GM21515 (cell line): ENCODE measurements around the gene CAMSAP2.
"Not testable (repeated sequence)": the region's sequence is repeated elsewhere in the genome, so short reads cannot be mapped to it uniquely, and the experiment has no call there.

Experiments
- ATAC-seq: cut with Tn5 transposase; IDR thresholded peaks from one replicate; pipeline ENCODE4 v1.9.1; 2021; ENCODE audit not compliant: unreplicated experiment

CAMSAP2 gene

DNA sequence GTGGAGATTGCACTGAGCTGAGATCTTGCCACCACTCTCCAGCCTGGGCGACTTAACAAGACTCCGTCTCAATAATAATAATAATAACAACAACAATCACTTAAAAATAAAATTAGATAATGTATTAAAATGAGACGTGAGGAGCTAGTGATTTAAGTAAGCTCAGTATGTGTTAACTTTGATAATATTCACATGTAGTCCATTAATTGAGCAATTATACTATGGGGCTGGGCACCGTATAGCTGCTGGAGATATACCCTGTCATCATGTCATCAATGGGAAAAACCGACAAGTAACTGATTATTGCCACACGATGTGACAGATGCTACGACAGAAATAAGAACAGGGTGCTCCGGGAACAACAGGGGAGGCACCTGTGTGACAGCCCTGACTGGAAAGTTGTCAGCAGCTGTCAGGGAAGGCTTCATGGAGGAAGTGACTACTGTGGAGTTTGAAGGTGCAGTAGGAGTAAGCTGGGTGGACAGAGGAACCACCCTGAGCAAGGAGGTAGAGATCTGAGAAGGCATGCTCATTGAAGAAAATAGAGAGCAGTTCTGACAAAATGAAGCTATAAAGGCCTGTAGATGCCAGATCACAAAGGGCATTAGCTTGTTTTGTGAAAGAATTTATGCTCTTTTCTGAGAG is 924 bp upstream of the CAMSAP2 start:
- ATAC-seq = no peak

GRCh38 chr1:200738949-200739651 is 407 bp downstream of the CAMSAP2 start:
- ATAC-seq = peak; percentile 56

DNA sequence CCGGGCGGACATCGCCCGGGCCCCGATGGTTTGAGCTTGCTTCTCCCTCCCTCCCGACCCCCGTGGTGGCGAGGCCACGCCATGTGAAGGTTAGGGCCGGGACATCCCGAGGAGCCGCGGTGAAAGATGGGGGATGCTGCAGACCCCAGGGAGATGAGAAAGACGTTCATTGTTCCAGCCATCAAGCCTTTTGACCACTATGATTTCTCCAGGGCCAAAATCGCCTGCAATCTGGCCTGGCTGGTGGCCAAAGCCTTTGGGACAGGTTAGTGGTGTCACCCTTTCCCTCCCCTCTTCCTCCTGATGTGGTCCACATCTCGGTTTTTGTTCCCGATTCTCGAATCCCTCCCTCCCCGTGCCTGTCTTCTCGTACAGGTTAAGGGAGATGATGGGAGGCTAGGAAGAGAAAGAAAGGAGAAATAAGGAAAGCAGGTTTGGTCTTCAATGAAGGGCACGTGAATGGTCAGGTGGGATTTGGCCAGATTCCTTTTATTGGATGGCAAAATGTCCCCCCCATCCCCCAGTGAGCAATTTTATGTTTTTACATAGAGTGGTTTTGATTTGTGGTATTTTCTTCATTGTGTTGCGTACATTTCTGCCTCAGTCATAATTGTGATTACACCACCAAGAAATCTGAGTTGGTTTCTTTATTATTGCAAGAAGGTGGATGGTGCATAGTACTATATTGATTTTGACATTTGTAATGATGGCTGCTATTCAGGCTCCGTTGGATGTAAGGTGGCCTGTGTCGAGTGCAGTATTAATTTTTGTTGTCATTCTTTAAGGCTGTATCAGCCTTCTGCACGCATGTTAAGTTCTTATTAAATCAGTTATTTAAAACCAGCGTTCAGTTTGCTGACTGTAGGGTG is 1.2 kb downstream of the CAMSAP2 start:
- peak; percentile 6 for ATAC-seq

GRCh38 chr1:200740571-200741208 is 2.0 kb downstream of the CAMSAP2 start:
- ATAC-seq = no peak

GRCh38 chr1:200741551-200742207 is 3.0 kb downstream of the CAMSAP2 start:
- ATAC-seq = no peak

DNA sequence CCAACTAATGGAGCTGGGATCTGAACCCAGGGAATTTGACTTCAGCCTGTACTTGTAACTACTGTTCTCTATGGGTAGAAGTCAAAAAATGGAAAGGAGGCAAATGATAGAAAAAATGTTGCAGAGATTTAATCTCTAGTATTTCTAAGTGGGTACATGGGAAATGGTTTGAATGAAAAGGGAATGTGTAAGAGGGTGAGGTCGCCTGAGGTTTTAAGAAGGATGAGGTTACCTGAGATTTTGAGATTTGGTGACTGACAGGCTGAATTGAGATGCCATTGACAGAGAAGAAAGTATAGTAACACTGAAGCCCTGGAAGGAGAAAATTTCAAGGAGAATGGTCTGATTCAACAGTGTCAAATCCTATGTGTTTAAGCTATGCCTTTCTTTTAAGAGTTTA is 5.5 kb downstream of the CAMSAP2 start:
- no peak for ATAC-seq

- ATAC-seq = no peak
Measured at GRCh38 chr1:200749090-200749489, 10.4 kb downstream of the CAMSAP2 start.

GRCh38 chr1:200750749-200751148 is 12.1 kb downstream of the CAMSAP2 start:
- ATAC-seq = not testable (repeated sequence)

GRCh38 chr1:200751717-200752116 is 13.0 kb downstream of the CAMSAP2 start:
- ATAC-seq = no peak

GRCh38 chr1:200753650-200754198 is 15.0 kb downstream of the CAMSAP2 start:
- no peak for ATAC-seq

DNA sequence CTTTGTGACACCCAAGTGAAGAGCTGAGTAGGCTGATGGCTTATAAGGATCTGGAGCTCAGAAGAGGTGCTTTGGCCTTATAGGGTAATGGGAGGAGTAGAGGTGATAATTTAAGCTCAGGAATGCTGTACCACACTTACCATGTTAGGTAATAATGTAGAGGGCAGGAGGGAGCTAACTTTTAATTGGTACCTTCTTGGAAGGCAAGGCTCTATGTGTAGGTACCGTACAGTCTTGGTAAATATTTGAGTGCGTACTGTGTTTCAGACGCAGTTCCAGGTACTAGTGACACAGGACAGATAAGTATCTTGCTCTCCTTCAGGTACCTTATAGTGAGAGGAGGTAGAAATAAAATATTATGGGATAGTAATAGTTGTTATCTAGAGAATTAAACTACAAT is 16.8 kb downstream of the CAMSAP2 start:
- ATAC-seq = no peak

- ATAC-seq = no peak
Measured at GRCh38 chr1:200762089-200762488, 23.4 kb downstream of the CAMSAP2 start.

GRCh38 chr1:200767321-200767720 is 28.6 kb downstream of the CAMSAP2 start:
- ATAC-seq = no peak

GRCh38 chr1:200771625-200772555 is 33.2 kb downstream of the CAMSAP2 start:
- no peak for ATAC-seq

DNA sequence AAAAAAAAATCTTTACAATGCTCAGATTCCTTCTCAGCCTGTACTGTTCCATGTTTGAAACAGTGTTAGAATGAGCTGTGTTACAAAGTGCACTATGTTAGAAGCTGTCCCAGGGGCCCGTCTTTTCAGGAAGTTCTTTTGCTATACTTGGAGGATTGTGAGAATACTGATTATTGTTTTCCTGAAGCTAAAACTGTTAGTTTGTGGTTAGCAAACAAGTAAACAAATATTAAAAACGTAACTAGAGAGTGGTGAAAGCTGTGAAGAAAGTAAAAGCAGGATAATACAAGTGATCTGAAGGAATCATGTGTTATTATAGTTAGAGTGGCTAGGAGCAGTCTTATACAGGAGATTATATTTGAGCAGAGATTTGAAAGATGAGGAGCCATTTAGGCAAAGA is 35.6 kb downstream of the CAMSAP2 start:
- no peak for ATAC-seq

GRCh38 chr1:200774735-200775444 is 36.2 kb downstream of the CAMSAP2 start:
- no peak for ATAC-seq

DNA sequence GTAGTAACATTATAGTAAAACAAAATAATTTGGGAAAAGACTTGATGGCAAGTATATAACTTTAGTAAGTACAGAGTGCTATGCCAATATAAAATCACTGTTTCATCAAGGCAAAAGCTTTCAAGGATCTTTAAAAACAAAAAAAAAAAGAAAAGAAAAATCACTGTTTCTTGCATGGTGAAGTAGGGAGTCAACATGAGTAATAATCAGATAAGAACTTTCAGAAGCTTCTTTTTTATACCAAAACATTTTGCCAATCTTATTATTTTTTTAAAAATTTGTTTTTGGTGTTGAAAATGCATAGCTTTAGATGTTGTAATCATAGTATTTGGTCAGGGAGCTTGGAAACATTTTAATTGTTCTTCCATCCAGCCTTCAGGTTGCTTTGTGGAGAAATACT is 37.2 kb downstream of the CAMSAP2 start:
- ATAC-seq = no peak

DNA sequence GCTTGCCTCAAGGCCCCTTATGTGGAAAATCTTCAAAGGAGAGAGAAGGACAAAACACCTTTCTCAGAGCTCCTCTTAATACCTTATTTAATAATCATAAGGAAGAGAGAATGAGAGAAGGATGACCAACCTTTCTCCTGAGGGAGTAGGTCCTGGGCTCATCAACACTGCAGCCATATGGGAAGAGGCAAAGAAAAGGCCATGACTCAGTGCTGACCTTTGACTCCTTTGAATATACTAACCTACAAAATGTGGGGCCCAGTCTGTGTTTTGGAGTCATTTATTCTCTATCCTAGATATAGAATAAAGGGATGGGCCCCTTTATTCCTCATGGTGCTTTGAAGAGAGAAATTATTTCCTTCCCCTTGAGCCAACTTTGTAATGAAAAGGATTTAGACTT is 38.3 kb downstream of the CAMSAP2 start:
- ATAC-seq = no peak

- ATAC-seq = no peak
Measured at GRCh38 chr1:200778766-200779165, 40.1 kb downstream of the CAMSAP2 start.
